HG03196 (cell line): ENCODE results near the gene SLC12A3.

ENCODE experiments used
- ATAC-seq: cut with Tn5 transposase; IDR thresholded peaks from one replicate; pipeline ENCODE4 v1.9.1; 2021; ENCODE audit not compliant: unreplicated experiment

SLC12A3 gene

GRCh38 chr16:56889206-56889605 is 24.2 kb downstream of the SLC12A3 start:
- no peak for ATAC-seq

GRCh38 chr16:56891685-56892084 is 26.7 kb downstream of the SLC12A3 start:
- ATAC-seq: no peak

GRCh38 chr16:56892705-56893104 is 27.7 kb downstream of the SLC12A3 start:
- ATAC-seq: no peak

- ATAC-seq: no peak
Observed at GRCh38 chr16:56894331-56894917, 29.4 kb downstream of the SLC12A3 start.

- no peak for ATAC-seq
Observed at GRCh38 chr16:56895813-56896212, 30.8 kb downstream of the SLC12A3 start.

- no peak for ATAC-seq
Observed at GRCh38 chr16:56896244-56896643, 31.2 kb downstream of the SLC12A3 start.

- no peak for ATAC-seq
Observed at GRCh38 chr16:56897026-56897799, 32.2 kb downstream of the SLC12A3 start.

GRCh38 chr16:56898847-56899246 is 33.8 kb downstream of the SLC12A3 start:
- ATAC-seq: peak; percentile 68

- no peak for ATAC-seq
Observed at GRCh38 chr16:56903866-56904265, 38.9 kb downstream of the SLC12A3 start.

GRCh38 chr16:56907401-56907800 is 42.4 kb downstream of the SLC12A3 start:
- no peak for ATAC-seq

GRCh38 chr16:56909527-56909979 is 44.5 kb downstream of the SLC12A3 start:
- ATAC-seq: no peak

- ATAC-seq: no peak
Observed at GRCh38 chr16:56910112-56910511, 45.1 kb downstream of the SLC12A3 start.

GRCh38 chr16:56910654-56911539 is 45.9 kb downstream of the SLC12A3 start:
- no peak for ATAC-seq

- peak; percentile 69 for ATAC-seq
Observed at GRCh38 chr16:56911771-56912571, 47.0 kb downstream of the SLC12A3 start.

- no peak for ATAC-seq
Observed at GRCh38 chr16:56912746-56913708, 48.0 kb downstream of the SLC12A3 start.

- no peak for ATAC-seq
Observed at GRCh38 chr16:56914896-56915295, 49.9 kb downstream of the SLC12A3 start.

- no peak for ATAC-seq
Observed at GRCh38 chr16:56915336-56916119, 50.5 kb downstream of the SLC12A3 start.

GRCh38 chr16:56916571-56917403 is 51.8 kb downstream of the SLC12A3 start:
- peak; percentile 69 for ATAC-seq
